Lower lobe of right lung (tissue), 2 donors: Measurements from ENCODE around the gene IL18R1. TPM values are rescaled to one million over a fixed set of nuclear protein-coding genes. Genes with fewer than 3 reads are reported as not detected.
A peak's percentile ranks its signal among the peaks of the same experiment; 100 is the strongest.

Source experiments
- ATAC-seq, 2 donors: fragments of 200-7000 bp; cut with Tn5 transposase; one replicate each; pipeline ENCODE4 v1.9.1; 2020 to 2022; ENCODE audit warnings: mild to moderate bottlenecking in 2 of 2, moderate library complexity in 2 of 2
- DNase-seq: peaks from one replicate; pipeline ENCODE4 v3.0.0-alpha.2; 2020
- H3K27ac ChIP-seq: fragments of 200-600 bp; one replicate; pipeline ENCODE4 v1.8.0; 2022
- H3K27me3 ChIP-seq: fragments of 200-600 bp; one replicate; pipeline ENCODE4 v1.8.0; 2022; ENCODE audit warnings: low read depth
- H3K36me3 ChIP-seq: fragments of 200-600 bp; one replicate; pipeline ENCODE4 v1.8.0; 2022; ENCODE audit warnings: mild to moderate bottlenecking
- H3K4me1 ChIP-seq: fragments of 200-600 bp; one replicate; pipeline ENCODE4 v1.8.0; 2022
- H3K4me3 ChIP-seq: fragments of 200-600 bp; one replicate; pipeline ENCODE4 v1.8.0; 2022; ENCODE audit warnings: mild to moderate bottlenecking
- H3K9me3 ChIP-seq: fragments of 200-600 bp; one replicate; pipeline ENCODE4 v1.8.0; 2022
- intact Hi-C: fragments of 100-400 bp; cut with DNase I; formaldehyde crosslinking; loops from one replicate; pipeline ENCODE4 v1.11.0; 2022
- total RNA-seq: library from RNA; stranded (reverse); fragmentation: NEBNext Ultra II Directional; extraction: Animal tissue kit (Norgen Biotek cat#: 25700); gene quantifications from one replicate; pipeline ENCODE4 v1.2.1, GENCODE V29; 2021
- TF ChIP-seq, protein P1 (sequence below): fragments of 200-600 bp; IDR thresholded peaks from one replicate; pipeline ENCODE4 v1.8.0; 2022; ENCODE audit warnings: antibody characterized with exemption, mild to moderate bottlenecking
- donor health status: DM: no; HTN: yes; CAD: no; lungs with severe emphysema.

Gene IL18R1
- total RNA-seq, 1 donor from 2014 or later = 27.5 TPM

DNA sequence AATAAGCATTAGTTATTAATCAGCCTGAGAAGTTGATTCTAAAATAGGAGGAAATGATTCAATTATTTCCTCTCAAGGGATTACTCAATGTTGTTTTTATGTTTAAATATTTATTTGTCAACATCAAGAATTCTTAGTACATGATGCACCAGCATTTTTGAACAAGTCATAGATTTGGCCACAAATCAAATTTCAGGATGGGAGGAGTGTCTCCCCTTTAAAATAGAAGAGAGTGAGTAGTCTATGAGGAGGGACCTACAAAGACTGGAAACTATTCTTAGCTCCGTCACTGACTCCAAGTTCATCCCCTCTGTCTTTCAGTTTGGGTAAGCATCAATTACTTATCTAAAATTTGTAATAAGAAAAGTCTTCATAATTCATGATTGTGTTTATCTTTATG, 18.6 kb upstream of the IL18R1 start:
- Histone ChIP-seq H3K27ac (peak overlapping the region; percentile 42), H3K4me1 (no peaks in the 10 kb centered on the region), H3K36me3 (no peaks in the 10 kb centered on the region), H3K4me3 (peak overlapping the region; percentile 10), H3K27me3 (no peaks in the 10 kb centered on the region), H3K9me3 (no peaks in the 10 kb centered on the region)
- no peak for DNase-seq
- intact Hi-C loops = no loop called here
- TF ChIP-seq, protein P1, sequence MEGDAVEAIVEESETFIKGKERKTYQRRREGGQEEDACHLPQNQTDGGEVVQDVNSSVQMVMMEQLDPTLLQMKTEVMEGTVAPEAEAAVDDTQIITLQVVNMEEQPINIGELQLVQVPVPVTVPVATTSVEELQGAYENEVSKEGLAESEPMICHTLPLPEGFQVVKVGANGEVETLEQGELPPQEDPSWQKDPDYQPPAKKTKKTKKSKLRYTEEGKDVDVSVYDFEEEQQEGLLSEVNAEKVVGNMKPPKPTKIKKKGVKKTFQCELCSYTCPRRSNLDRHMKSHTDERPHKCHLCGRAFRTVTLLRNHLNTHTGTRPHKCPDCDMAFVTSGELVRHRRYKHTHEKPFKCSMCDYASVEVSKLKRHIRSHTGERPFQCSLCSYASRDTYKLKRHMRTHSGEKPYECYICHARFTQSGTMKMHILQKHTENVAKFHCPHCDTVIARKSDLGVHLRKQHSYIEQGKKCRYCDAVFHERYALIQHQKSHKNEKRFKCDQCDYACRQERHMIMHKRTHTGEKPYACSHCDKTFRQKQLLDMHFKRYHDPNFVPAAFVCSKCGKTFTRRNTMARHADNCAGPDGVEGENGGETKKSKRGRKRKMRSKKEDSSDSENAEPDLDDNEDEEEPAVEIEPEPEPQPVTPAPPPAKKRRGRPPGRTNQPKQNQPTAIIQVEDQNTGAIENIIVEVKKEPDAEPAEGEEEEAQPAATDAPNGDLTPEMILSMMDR = no peak
- no peak for ATAC-seq

DNA sequence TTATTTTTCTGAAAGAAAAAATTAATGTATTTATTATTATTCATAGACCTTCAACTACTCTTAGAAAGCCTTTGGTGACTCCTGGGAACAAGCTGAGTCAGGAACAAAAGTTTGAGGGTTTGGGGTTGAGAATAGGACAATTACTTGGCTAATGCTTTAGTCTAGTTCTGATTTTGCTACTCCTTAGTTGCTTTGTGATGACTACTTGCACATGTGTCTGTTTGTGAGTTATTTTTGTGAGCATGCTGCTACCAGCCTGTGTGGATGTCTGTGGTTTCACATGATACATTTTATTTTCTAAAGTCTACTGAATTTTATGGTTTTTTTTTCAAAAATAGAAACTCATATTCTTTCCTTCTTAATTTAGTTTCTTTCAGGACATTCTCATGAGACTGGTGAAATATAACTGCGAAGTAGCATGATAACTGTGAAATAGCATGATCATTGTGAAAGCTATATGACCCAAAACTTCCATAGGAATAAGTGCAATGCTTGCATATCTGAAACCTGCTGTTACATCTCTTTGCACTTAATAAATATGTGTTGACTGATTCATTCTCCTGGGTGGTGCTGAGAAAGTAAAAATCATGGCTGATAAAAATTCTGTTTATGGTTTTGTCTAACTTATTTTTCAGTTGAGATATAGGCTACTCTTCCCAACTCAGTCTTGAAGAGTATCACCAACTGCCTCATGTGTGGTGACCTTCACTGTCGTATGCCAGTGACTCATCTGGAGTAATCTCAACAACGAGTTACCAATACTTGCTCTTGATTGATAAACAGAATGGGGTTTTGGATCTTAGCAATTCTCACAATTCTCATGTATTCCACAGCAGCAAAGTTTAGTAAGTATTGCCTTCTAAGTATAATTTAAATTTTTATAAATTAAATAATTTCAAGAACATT, 17.9 kb upstream of the IL18R1 start:
- H3K9me3 ChIP-seq = no peaks in the 10 kb centered on the region
- H3K27ac ChIP-seq = peak overlapping the region; percentile 42
- H3K4me1 ChIP-seq = no peaks in the 10 kb centered on the region
- TF ChIP-seq, protein P1 = no peak
- H3K36me3 ChIP-seq = no peaks in the 10 kb centered on the region
- intact Hi-C loops = no loop called here
- DNase-seq = no peak
- no peaks in the 10 kb centered on the region for H3K27me3 ChIP-seq
- peak overlapping the region; percentile 2 for H3K4me3 ChIP-seq
- ATAC-seq = no peak

GRCh38 chr2:102340778-102341177, 14.8 kb upstream of the IL18R1 start:
- no peaks in the 10 kb centered on the region for H3K27me3 ChIP-seq
- no peaks in the 10 kb centered on the region for H3K4me1 ChIP-seq
- no peaks in the 10 kb centered on the region for H3K36me3 ChIP-seq
- DNase-seq (no peak), ATAC-seq (no peak)
- intact Hi-C loops = no loop called here
- TF ChIP-seq, protein P1 = no peak
- peak overlapping the region; percentile 2 for H3K4me3 ChIP-seq
- H3K27ac ChIP-seq = no peak overlapping the region
- H3K9me3 ChIP-seq = no peaks in the 10 kb centered on the region

DNA sequence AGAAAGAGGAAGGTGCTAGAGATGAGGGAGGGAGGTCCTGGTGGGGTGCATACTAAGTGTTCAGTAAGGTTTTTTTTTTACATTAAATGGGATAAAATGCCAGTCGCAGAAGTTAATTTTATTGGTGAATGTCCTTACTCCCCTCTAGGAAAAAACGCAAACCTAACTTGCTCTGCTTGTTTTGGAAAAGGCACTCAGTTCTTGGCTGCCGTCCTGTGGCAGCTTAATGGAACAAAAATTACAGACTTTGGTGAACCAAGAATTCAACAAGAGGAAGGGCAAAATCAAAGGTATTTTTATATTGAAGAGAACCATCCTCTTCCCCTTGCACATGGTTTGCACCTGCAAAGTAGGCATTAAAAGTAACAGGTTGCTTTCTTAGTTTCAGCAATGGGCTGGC, 12.7 kb upstream of the IL18R1 start:
- intact Hi-C loops = no loop called here
- ATAC-seq = no peak
- Histone ChIP-seq H3K4me3 (no peak overlapping the region), H3K27ac (no peak overlapping the region), H3K9me3 (no peaks in the 10 kb centered on the region), H3K36me3 (no peaks in the 10 kb centered on the region), H3K27me3 (no peaks in the 10 kb centered on the region), H3K4me1 (no peaks in the 10 kb centered on the region)
- TF ChIP-seq, protein P1 = no peak
- no peak for DNase-seq

DNA sequence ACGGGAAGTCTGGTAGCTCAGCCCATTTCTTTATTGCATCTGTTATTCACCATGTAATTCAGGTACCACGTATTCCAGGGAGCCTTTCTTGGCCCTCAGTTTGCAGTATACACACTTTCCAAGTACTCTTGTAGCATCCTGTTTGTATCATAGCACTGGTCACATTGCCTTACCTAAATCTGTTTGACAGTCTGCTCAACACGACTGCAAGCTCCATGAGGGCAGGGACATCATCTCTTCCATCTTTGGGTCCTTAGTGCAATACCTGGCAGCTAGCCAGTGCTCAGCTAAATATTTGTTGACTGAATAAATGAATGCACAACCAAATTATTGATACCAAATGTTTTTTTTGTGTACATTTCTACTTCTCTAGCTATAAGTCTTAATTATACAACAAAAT, 11.2 kb upstream of the IL18R1 start:
- no peak for ATAC-seq

More for the DNA sequence above, 11.2 kb upstream of the IL18R1 start:
- DNase-seq = no peak
- intact Hi-C loops = no loop called here
- TF ChIP-seq, protein P1 = no peak
- Histone ChIP-seq H3K27ac (no peak overlapping the region), H3K4me3 (no peak overlapping the region), H3K4me1 (no peaks in the 10 kb centered on the region), H3K27me3 (no peaks in the 10 kb centered on the region), H3K9me3 (no peaks in the 10 kb centered on the region), H3K36me3 (no peaks in the 10 kb centered on the region)
